DND-41 (cell line): ENCODE results near the gene PCSK9.

Experiments
- ATAC-seq: fragments of 200-7000 bp; cut with Tn5 transposase; 3 replicates; pipeline ENCODE4 v1.9.1; 2021; ENCODE audit warnings: low read depth; ENCODE audit not compliant: insufficient read depth
- DNase-seq: peaks from one replicate; pipeline ENCODE4 v3.0.0-alpha.2; 2020
- H2AFZ ChIP-seq: 2 replicates; pipeline ENCODE4 v1.6.0; 2012; ENCODE audit warnings: low read depth, low read length
- H3K27ac ChIP-seq: 2 replicates; pipeline ENCODE4 v1.5.1; 2012; ENCODE audit warnings: low read length, inconsistent platforms
- H3K27me3 ChIP-seq: fragments of 200-600 bp; sonication (generic); 2 replicates; pipeline ENCODE4 v1.6.0; 2012; ENCODE audit warnings: low read length, mild to moderate bottlenecking, inconsistent platforms; ENCODE audit not compliant: insufficient read depth, poor library complexity
- H3K36me3 ChIP-seq: 2 replicates; pipeline ENCODE4 v1.5.1; 2012; ENCODE audit warnings: low read length, inconsistent platforms; ENCODE audit not compliant: insufficient read depth
- H3K4me1 ChIP-seq: 2 replicates; pipeline ENCODE4 v1.5.1; 2012; ENCODE audit warnings: mild to moderate bottlenecking, low read length; ENCODE audit not compliant: insufficient read depth
- H3K4me2 ChIP-seq: 2 replicates; pipeline ENCODE4 v1.6.0; 2012; ENCODE audit warnings: mild to moderate bottlenecking, moderate library complexity, low read length, inconsistent platforms; ENCODE audit not compliant: insufficient read depth
- H3K4me3 ChIP-seq, 2 experiments: fragments of 200-600 bp in 1 of 2; shearing (Covaris generic) in 1 of 2; 2 replicates each; pipeline ENCODE4 v1.5.1; 2012 to 2016; ENCODE audit warnings: inconsistent platforms in 2 of 2, low read length in 2 of 2, mild to moderate bottlenecking in 2 of 2, low read depth in 1 of 2, moderate library complexity in 1 of 2
- H3K79me2 ChIP-seq: 2 replicates; pipeline ENCODE4 v1.6.0; 2012; ENCODE audit warnings: low read length, inconsistent platforms; ENCODE audit not compliant: insufficient read depth
- H3K9ac ChIP-seq: 2 replicates; pipeline ENCODE4 v1.6.0; 2012; ENCODE audit warnings: low read depth, mild to moderate bottlenecking, inconsistent platforms, low read length, moderate library complexity
- H3K9me3 ChIP-seq: 2 replicates; pipeline ENCODE4 v1.5.1; 2012; ENCODE audit warnings: low read length, moderate library complexity, mild to moderate bottlenecking, inconsistent platforms; ENCODE audit not compliant: insufficient read depth, severe bottlenecking
- H4K20me1 ChIP-seq: 2 replicates; pipeline ENCODE4 v1.6.0; 2012; ENCODE audit warnings: low read length; ENCODE audit not compliant: insufficient read depth
- CTCF ChIP-seq: IDR thresholded peaks from 2 replicates; pipeline ENCODE4 v1.5.1; 2012; ENCODE audit warnings: borderline replicate concordance, low read length, moderate library complexity, mild to moderate bottlenecking; ENCODE audit not compliant: poor library complexity, severe bottlenecking; ENCODE audit errors: extremely low read depth
- EZH2 ChIP-seq: IDR thresholded peaks from 3 replicates; pipeline ENCODE4 v1.6.1; 2012; ENCODE audit warnings: borderline replicate concordance, low read depth, mild to moderate bottlenecking, moderate library complexity, low read length, inconsistent platforms; ENCODE audit not compliant: severe bottlenecking

Gene PCSK9

DNA sequence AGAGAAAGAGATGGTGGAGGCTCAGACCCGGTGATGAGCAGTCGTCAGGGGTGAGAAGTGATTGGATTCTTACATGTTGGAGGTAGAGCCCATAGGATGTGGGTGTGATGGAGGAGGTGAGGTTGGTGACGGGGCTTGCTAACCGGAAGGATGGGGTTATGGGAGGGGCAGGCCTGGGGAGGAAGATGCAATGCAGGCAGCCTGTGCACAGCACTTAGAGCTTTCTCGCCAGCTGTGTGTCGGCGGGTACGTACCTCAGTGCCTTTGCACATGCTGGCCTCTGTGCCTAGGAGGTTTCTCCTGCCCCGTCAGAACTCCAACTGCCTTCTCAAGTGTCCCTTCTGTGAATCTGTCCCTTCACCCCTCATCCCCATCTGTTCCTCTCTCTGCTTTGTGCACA is 43.5 kb upstream of the PCSK9 start:
- H3K4me2 ChIP-seq, result no peak overlapping the region
- H3K9me3 ChIP-seq, result no peaks in the 10 kb centered on the region
- TF ChIP-seq EZH2, result no peak
- no peak for TF ChIP-seq CTCF
- H3K36me3 ChIP-seq, result no peaks in the 10 kb centered on the region
- H3K4me3 ChIP-seq, result no peak overlapping the region
- ATAC-seq (no peak), DNase-seq (no peak)
- no peak overlapping the region for H3K27ac ChIP-seq
- no peaks in the 10 kb centered on the region for H4K20me1 ChIP-seq
- no peak overlapping the region for H3K9ac ChIP-seq
- no peaks in the 10 kb centered on the region for H3K4me1 ChIP-seq
- peaks cover under 1% of the 10 kb centered on the region for H3K27me3 ChIP-seq
- H3K79me2 ChIP-seq, result no peaks in the 10 kb centered on the region
- no peak overlapping the region for H2AFZ ChIP-seq

- H3K36me3 ChIP-seq, result no peaks in the 10 kb centered on the region
- H3K79me2 ChIP-seq, result no peaks in the 10 kb centered on the region
- TF ChIP-seq CTCF (peak; percentile 63), EZH2 (no peak)
- DNase-seq, result peak; percentile 50
- no peak overlapping the region for H3K4me2 ChIP-seq
- H4K20me1 ChIP-seq, result no peaks in the 10 kb centered on the region
- peak; percentile 77 for ATAC-seq
- no peak overlapping the region for H3K9ac ChIP-seq
- H2AFZ ChIP-seq, result no peak overlapping the region
- no peaks in the 10 kb centered on the region for H3K27me3 ChIP-seq
- H3K4me1 ChIP-seq, result no peaks in the 10 kb centered on the region
- no peaks in the 10 kb centered on the region for H3K9me3 ChIP-seq
- no peak overlapping the region for H3K27ac ChIP-seq
- H3K4me3 ChIP-seq, result no peak overlapping the region
These were observed 42.9 kb upstream of the PCSK9 start for GRCh38 chr1:54996359-54996868.

DNA sequence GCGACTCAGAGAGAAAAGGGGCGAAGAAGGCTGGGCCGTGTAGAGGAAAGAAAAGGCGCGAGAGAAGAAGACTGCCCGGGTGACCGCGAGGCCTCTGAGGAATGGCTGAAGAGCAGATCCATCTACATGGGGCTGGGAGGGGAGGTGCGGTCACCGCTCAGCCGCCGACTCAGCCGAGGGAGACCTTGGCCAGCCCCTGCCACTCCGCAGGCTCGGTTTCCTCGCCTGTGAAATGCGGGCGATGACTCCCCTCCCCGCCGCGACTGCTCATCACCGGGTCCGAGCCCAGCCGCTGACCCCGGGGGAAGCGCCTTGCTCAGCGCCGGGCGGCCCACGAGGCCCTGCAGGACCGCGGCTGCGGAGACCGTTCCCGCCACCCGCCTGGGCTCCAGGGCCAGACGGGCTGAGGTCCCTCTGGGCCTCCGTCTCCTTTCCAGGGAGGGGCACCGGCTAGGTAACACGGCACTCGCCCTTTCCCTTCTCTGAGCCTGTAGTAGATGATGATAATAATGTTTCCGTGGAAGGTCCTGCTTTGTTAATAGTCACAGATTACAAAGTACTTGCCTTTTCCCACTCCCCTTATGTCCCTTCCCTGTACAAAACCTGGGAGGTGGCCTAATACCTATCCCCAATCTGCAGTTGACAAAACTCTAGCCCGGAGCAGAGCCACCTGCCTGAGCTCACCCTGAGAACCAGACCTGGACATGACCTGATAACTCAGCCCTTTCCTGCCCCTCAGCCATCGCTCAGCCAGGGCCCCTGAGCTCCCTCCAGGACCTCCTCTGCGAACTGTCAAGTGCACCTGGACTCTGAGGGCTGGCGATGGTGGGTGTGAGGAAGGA is 42.3 kb upstream of the PCSK9 start:
- H3K27me3 ChIP-seq, result no peaks in the 10 kb centered on the region

More for the DNA sequence above, 42.3 kb upstream of the PCSK9 start:
- Histone ChIP-seq H3K4me3 (no peak overlapping the region), H4K20me1 (no peaks in the 10 kb centered on the region), H3K9ac (no peak overlapping the region), H2AFZ (no peak overlapping the region), H3K79me2 (no peaks in the 10 kb centered on the region), H3K36me3 (no peaks in the 10 kb centered on the region), H3K9me3 (no peaks in the 10 kb centered on the region), H3K4me1 (no peaks in the 10 kb centered on the region), H3K27ac (no peak overlapping the region), H3K4me2 (no peak overlapping the region)
- TF ChIP-seq EZH2 (no peak), CTCF (no peak)
- ATAC-seq (no peak), DNase-seq (no peak)
